Measurements from ENCODE around the gene NXN.

DNA sequence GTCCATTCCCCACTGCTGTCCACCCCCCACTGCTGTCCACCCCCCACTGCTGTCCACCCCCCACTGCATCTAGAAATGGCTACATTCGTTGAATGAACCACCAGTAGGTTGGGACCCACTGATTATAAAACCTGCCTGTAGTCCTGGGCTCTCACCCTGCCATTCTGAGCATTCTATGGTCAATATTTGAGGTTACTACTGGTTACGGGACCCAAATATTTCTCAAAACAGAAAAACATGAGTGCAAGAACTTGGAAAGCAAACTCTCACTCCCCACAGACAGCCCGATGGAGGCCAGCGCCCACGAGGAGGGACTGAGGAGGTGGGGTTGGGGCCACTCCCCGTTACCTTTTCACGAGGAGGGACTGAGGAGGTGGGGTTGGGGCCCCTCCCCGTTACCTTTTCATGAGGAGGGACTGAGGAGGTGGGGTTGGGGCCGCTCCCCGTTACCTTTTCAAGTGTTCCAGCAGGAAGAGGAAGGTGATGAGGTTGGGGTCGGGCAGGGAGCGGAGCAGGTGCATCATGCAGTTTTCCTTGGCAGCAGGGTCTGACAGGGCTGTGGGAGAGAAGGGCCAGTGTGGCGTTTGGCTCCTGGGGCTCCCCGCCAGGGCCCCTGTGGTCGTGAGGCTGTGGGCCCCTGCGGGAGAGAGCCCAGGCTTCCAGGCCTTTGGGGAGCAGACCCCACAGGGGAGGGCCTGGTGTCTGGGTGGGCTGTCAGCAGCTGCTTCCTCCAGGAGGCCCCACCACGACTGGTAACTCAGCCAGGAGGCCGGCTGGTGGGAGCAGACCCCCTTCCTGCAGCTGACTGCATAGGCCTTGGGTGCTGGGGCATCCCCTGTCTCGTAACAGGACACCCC lies 29.9 kb upstream of the NXN start:
- TF ChIP-seq JUND (IDR thresholded peaks at IDR 0.05) (no peak), CHD2 (IDR thresholded peaks at IDR 0.05; ENCODE audit: low read length, partially characterized antibody) (no peak), GABPA (IDR thresholded peaks at IDR 0.05; ENCODE audit: low read depth) (no peak)
- TF ChIP-seq, protein P1, sequence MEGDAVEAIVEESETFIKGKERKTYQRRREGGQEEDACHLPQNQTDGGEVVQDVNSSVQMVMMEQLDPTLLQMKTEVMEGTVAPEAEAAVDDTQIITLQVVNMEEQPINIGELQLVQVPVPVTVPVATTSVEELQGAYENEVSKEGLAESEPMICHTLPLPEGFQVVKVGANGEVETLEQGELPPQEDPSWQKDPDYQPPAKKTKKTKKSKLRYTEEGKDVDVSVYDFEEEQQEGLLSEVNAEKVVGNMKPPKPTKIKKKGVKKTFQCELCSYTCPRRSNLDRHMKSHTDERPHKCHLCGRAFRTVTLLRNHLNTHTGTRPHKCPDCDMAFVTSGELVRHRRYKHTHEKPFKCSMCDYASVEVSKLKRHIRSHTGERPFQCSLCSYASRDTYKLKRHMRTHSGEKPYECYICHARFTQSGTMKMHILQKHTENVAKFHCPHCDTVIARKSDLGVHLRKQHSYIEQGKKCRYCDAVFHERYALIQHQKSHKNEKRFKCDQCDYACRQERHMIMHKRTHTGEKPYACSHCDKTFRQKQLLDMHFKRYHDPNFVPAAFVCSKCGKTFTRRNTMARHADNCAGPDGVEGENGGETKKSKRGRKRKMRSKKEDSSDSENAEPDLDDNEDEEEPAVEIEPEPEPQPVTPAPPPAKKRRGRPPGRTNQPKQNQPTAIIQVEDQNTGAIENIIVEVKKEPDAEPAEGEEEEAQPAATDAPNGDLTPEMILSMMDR (IDR thresholded peaks at IDR 0.05): no peak
- TF ChIP-seq, protein P2, sequence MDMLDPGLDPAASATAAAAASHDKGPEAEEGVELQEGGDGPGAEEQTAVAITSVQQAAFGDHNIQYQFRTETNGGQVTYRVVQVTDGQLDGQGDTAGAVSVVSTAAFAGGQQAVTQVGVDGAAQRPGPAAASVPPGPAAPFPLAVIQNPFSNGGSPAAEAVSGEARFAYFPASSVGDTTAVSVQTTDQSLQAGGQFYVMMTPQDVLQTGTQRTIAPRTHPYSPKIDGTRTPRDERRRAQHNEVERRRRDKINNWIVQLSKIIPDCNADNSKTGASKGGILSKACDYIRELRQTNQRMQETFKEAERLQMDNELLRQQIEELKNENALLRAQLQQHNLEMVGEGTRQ (IDR thresholded peaks at IDR 0.05; ENCODE audit: borderline replicate concordance, low read depth, low read length): no peak
- TF ChIP-seq, protein P3, sequence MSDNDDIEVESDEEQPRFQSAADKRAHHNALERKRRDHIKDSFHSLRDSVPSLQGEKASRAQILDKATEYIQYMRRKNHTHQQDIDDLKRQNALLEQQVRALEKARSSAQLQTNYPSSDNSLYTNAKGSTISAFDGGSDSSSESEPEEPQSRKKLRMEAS (IDR thresholded peaks at IDR 0.05; ENCODE audit: low read depth): no peak
- TF ChIP-seq, protein P4, sequence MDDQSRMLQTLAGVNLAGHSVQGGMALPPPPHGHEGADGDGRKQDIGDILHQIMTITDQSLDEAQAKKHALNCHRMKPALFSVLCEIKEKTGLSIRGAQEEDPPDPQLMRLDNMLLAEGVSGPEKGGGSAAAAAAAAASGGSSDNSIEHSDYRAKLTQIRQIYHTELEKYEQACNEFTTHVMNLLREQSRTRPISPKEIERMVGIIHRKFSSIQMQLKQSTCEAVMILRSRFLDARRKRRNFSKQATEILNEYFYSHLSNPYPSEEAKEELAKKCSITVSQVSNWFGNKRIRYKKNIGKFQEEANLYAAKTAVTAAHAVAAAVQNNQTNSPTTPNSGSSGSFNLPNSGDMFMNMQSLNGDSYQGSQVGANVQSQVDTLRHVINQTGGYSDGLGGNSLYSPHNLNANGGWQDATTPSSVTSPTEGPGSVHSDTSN (IDR thresholded peaks at IDR 0.05): no peak
